Right forelimb (tissue), 1 donor: ENCODE measurements around the gene S100A4.

Source experiments
- DNase-seq: peaks from one replicate; pipeline ENCODE4 v3.0.0-alpha.2; 2018

S100A4 gene

DNA sequence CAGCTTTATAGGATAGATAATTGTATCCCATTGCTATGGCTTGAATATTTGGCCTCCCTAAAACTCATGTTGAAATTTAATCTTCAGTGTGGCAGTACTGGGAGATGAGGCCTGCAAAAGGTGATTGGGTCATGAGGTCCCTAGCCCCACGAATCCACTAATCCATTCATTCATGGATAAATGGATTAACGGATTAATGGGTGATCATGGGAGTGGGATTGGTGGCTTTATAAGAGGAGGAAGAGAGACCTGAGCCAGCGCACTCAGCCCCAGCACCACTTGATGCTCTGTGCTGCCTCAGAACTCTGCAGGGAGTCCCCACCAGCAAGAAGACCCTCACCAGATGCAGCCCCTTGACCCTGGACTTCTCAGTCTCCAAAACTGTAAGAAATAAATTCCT lies 41.8 kb downstream of the S100A4 start:
- no peak for DNase-seq

GRCh38 chr1:153498746-153499145 lies 46.9 kb downstream of the S100A4 start:
- DNase-seq: no peak

GRCh38 chr1:153495536-153495935 lies 50.1 kb downstream of the S100A4 start:
- DNase-seq: no peak

DNA sequence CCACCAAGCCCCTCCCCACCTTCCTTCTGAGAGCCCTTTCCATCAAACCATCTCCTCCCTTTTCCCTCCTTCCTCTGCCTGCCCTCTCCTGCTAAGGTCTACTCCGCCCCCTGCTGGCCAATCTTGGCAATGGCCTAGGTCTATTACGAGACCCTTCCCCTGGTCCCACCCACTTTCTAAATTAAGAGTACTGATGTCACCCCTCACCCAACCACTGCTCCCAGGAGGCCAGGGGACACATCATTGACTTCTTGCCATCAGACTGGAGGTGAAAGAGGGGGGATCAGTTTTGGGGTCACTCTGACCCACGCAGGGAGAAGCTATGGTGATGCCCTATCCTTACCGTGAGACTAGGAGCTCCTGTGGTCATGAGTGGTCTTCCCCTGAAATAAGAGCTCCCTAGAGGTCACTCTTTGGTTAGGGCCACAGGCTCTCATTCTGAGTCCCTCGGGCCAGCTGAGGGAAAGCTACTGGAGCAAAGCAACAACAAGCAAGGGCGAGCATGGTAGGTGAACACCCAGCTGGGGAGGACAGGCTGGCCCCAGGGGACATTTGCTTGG lies 50.5 kb downstream of the S100A4 start:
- DNase-seq: peak; percentile 86
